GM21526 (cell line): Measurements from ENCODE around the gene STXBP5.

Experiments used
- ATAC-seq: cut with Tn5 transposase; IDR thresholded peaks from one replicate; pipeline ENCODE4 v1.9.1; 2021; ENCODE audit warnings: moderate library complexity; ENCODE audit not compliant: unreplicated experiment, low FRiP score

STXBP5 gene

GRCh38 chr6:147407571-147407970 is 203.4 kb downstream of the STXBP5 start:
- ATAC-seq, result no peak

- ATAC-seq, result no peak
These were observed 212.4 kb downstream of the STXBP5 start for GRCh38 chr6:147416622-147417021.

GRCh38 chr6:147417954-147418353 is 213.7 kb downstream of the STXBP5 start:
- no peak for ATAC-seq

GRCh38 chr6:147418523-147418922 is 214.3 kb downstream of the STXBP5 start:
- ATAC-seq, result peak; percentile 69

- ATAC-seq, result no peak
These were observed 217.7 kb downstream of the STXBP5 start for GRCh38 chr6:147421903-147422302.

- ATAC-seq, result no peak
These were observed 218.9 kb downstream of the STXBP5 start for GRCh38 chr6:147423111-147423510.

GRCh38 chr6:147429794-147430193 is 225.6 kb downstream of the STXBP5 start:
- no peak for ATAC-seq

- no peak for ATAC-seq
These were observed 226.6 kb downstream of the STXBP5 start for GRCh38 chr6:147430811-147431210.

GRCh38 chr6:147434076-147434475 is 229.9 kb downstream of the STXBP5 start:
- no peak for ATAC-seq

GRCh38 chr6:147434516-147434915 is 230.3 kb downstream of the STXBP5 start:
- ATAC-seq, result no peak

GRCh38 chr6:147437615-147438014 is 233.4 kb downstream of the STXBP5 start:
- no peak for ATAC-seq

GRCh38 chr6:147438758-147439528 is 234.7 kb downstream of the STXBP5 start:
- no peak for ATAC-seq
